GM18507 (cell line): ENCODE results near the gene PDGFA.

Source experiments
- DNase-seq: peaks from one replicate; pipeline ENCODE4 v3.0.0; 2011; ENCODE audit warnings: low read depth; ENCODE audit not compliant: insufficient read length; ENCODE audit errors: extremely low spot score
- FAIRE-seq: peaks from 2 replicates; lab custom pipeline; 2011; peaks lifted over from hg19 to GRCh38; lab: Jason Lieb, UNC

Gene PDGFA

DNA sequence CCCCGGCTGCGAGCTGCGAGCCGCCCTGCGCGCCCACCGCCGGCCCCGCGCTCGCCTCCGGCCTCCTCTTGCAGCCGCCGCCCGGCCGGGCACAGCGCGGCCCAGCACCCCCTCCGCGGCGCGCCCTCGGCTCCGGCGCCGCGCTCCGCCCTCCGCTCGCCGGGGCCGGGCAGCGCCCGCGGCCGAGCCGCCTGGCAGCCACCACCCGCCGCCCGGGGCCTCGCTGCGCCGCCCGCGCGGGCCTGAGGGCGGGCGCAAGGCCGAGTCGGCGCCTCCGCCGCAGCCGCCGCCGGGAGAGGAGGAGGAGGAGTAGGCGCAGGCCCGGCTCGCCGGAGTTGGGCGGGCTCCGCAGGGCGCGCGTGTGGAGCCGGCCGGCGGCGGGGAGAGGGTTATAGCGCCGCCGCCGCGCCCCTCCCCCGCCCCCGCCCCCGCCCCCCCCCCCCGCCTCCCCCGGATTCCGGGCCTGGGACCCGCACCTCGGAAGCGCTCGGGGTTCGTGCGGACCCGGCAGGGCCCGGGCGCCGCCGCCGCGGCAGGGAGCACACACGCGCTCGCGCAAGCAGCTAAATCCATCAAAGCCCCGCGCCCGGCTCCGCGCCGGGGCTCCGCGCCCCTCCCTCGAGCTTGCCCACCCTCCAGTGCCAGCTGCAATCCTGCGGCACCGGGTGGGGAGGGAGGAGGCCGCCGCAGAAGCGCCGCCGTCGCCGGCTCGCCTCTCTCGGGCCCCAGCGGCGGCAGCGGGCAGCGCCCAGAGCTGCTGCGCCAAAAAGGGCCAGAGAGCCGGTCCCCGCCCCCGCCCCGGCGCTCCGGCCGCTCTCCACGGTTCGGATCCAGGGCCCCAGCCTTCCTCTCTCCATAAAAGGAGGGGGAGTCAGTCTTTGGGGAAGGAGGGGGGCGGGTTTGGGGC lies at the start of gene PDGFA:
TSS of gene PDGFA (minus strand) at position 363 of the 907 bp plus-strand sequence. CDS start 845 bp downstream, outside the sequence.
- no peak for FAIRE-seq
- DNase-seq: no peak

DNA sequence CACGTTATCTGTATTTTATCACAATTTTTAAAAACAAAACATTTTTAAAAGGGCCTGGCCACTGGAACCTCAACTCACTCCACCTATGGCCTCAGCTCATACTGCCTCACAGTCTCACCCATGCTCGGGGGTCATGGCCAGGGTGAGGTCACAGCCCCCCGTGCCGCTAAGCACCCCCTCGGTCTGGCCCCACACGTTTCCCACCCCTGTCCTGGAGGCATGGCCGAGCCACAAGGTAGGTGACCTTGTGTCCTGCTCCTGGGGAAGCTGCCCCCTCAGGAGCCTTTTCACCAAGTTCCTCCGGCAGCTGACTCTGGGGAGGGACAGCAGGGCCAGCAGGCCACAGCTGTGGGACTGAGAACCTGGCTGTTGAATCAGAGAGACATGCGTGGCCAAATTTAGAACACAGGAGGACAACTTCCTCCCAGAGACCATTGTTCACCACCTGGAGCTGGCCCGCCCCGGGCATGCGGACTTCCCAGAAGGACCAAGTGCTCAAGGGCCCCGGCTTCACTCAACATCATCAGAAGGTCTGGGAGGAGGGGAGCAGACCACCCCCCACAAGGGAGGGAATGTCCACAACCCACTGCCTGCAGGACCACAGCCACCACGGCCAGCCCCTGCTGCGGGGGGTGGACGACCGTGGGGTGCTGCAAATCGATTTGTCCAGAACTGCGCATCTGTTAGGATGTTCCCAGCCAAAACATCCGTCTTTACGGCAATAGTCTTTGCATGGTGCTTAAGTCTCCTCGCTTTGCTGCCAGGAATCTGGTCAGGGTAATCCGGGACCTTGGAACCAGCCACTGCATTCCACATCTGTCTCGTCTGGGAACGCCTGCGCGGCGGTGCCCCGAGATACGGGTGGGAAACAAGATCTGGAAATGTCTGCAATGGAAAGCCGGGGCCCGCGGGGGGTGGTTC lies 48.6 kb upstream of the PDGFA start:
- FAIRE-seq (no peak), DNase-seq (no peak)

DNA sequence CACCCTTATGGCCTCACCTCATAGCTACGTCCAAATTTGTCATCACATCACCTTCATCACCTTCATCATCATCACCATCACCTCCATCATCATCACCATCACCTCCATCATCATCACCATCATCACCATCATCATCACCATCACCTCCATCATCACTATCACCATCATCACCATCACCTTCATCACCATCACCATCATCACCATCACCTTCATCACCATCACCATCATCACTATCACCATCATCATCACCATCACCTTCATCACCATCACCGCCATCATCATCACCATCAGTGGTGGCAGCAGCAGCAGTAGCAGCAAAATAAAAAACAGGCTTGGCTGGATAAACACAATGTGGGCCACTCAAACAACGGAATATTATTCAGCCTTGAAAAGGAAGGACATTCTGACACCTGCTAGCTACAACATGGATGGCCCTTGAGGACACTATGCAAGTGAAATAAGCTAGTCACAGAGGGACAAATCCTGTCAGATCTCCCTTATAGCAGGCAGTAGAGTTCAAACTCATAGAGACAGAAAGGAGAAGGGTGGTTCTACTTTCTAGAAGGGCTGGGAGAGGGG lies 47.7 kb upstream of the PDGFA start:
- DNase-seq (no peak), FAIRE-seq (no peak)

DNA sequence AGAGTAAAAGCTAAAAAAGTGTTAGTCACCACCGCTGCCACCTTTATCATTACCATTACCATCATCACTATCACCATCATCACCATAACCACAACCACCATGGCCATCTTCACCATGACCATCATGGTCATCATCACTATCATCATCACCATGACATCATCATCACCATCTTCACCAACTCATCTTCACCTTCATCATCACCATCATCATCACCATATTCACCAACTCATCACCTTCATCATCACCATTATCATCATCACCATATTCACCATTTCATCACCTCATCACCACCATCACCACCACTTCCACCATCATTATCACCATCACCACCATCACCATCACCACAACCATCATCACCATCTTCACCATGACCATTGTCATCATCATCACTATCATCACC lies 46.5 kb upstream of the PDGFA start:
- no peak for FAIRE-seq
- DNase-seq: no peak

DNA sequence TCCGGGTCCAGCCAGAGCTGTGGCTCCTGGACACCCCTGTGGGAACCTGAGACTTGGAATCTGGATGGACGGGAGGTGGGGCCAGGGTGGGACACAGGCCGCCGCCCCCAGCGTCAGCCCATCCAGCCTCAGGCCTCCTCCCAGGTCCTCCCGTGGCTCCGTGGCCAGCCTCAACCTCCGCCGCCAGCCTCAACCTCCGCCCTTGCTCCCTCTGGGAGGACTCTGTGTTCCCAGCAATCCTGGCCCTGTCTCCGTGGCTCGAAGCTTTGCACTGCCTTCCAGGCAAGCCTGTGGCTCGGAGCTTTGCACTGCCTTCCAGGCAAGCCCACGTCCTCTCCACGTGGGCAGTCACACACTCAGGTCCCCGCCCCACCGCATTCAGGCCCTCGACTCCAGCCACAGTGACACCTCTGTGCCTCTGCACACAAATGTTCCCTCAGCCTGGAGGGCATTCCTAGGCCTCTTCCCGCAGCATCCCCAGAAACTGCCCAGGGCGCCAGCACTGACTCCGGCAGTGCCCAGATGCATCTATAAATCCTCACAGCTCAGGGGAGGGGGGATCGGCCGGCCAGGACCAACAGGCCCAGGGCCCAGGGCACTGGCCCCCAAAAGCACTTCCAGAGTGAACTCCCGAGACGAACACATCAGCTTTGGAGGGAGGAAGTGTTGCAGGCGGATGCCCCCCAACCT lies 44.7 kb upstream of the PDGFA start:
- DNase-seq: no peak
- no peak for FAIRE-seq

DNA sequence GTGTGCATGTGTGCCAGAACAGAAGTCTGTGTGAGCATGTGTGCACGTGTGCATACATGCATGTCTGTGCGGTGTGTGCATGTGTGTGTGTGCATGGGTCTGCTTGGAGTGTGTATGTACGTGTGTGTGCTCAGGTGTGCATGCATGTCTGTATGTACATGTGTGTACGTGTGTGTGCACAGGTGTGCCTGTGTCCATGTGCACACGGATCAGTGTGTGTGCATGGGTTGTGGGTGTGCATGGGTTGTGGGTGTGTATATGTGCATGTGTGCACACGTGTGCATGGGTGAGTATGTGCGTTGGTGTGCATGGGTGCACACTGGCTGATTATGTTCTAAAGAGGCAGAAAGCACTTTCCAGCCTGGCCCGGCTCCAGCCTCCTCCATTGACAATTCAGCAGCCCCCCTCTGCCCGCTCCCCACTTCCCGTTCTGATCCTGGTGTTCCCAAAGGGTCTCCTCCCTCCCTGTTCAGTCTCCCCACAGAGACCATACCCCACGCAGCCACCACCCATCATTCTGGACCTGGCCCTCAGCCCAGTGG lies 44.1 kb upstream of the PDGFA start:
- DNase-seq (no peak), FAIRE-seq (no peak)

DNA sequence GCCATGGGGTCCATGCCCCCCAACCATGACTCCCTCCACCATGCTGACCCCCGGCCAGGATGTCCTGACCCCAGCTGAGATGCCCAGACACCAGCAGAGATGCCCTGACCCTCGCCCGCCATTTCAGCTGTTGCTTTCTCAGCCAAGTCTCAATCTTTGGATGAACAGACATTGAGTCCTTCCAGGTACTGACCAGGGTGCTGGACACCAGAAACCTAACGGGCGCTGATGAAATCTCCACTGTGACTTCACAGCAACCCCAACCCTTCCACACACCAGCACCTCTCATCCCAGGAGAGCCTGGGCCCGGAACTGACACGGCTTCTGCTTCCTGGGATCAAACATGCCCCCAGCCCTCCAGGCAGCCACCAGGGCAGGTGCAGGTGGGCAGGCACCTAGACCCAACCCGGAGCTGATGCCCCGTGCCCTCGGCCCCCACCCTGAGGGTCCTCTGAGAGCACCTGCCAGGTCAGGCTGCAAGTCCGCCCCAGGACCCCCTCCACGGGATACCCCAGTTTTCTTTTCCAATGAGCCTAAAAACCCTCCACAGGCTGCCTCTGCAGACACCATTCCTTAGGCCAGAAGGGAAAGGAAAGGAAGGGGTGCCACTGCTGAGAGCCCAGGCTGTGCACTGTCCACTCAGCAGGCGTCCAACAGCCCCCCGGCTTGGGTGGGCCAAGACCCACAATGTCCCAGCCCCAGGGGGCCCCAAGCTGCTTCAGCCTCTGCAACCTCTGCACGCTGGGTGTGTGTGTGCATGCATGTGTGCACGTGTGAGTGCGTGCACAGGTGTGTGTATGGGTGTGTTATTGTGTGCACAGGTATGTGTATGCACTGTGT lies 43.4 kb upstream of the PDGFA start:
- DNase-seq: no peak
- FAIRE-seq: no peak

DNA sequence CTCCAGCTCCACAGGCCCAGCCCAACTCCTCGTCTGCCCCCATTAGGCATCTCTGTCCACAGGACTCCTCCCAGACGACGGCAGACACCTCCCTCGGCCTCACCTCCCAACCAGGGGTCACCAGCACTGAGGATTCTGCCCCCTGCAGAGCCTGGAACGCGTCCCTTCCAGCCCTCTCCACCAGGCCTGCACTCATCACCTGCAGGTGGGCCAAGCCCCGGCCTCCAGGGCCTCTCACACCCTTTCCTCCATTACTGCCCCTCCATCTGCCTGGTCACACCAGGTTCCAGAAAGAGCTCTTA lies 42.7 kb upstream of the PDGFA start:
- DNase-seq: no peak
- FAIRE-seq: no peak

DNA sequence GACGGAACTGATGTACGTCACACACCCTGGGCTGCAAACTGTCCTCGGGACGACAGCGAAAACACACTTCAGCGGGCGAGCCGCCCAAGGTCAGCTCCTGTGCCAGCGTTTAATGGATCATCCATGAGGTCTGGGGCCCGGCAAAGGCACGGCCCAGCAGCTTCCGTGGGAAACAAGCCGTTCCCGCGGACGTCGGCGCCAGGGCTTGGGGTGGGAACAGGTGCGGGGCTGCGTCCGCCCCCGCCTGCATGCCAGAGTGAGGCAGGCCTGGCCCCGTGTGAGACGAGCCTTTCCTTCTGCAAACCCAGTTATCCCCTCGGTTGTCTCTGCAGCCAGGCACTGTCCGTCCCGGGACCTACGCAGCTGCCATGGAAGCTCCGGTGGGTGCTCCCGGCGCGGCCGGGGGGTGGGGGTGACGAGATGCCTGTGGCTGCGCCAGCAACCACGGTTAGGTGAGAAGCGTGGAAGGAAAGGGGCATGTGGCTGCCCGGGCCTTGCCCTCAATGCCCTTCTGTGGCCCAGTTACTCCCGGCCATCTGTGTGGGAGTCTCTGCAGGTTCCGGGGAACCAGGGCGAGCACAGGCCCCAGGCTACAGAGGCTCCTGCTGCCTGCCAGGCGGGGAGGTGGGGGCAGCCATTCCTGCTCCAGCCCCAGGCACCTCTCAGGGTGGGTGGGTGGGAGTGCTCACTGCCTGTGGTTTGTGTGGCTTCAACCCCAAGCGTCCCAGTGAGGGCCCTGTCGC lies 42.2 kb upstream of the PDGFA start:
- DNase-seq (no peak), FAIRE-seq (no peak)

DNA sequence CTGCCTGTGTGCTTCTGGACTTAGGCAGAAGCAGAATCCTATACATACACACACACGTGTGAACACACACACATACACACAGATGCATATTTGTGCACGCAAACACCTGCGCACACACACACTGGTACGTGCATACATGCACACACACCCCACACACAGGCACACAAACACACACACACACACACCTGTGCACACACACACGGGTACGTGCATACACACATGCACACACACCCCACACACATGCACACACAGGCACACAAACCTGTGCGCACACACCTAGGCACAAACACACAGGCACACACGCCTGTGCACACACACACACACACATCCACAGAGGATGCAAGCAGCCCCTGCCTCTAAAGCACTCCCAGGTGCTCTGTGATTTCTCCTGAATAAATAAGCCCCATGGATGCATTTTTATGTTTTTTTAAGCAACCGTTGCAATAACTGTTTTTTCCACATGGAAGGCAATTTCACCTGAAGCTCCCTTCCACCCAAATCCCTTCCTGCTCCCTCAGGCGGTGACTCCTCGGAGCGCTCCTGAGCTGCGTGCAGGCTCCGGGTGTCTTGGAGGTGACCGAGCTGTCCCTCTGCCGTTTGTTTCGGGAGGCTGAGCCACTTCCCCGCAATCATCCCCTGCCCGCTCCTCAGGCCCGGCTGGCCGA lies 41.5 kb upstream of the PDGFA start:
- DNase-seq (no peak), FAIRE-seq (no peak)

DNA sequence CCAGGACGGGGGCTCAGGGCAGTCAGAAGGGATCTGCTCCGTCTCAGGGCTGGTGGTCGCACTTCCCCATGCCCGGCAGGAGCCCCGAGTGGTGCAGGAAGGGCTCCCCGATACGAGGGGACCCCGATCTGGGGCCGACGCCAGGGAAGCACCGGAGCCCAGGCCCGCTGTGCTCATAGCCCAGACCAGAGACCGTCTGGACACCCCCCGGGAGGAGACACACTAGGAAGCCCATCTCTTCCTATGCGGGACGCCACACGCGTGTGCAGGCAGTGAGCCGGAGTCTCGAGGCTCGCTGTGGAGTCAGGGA lies 39.7 kb upstream of the PDGFA start:
- DNase-seq (no peak), FAIRE-seq (no peak)

DNA sequence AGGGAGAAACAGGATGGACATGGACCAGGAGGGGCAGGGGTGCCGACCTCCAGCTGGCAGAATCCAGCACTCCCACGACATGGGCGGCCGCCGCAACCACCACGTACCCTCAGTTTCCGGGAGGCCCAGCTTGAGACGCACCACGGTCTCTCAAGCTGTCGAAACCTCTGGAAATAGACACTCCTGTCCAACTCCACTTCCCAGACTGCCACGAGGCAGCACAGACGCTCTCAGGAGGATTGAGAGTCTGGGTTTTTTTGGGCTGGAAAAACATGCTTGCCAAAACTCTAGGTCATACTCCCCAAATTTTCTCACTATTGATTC lies 37.9 kb upstream of the PDGFA start:
- no peak for FAIRE-seq
- no peak for DNase-seq

DNA sequence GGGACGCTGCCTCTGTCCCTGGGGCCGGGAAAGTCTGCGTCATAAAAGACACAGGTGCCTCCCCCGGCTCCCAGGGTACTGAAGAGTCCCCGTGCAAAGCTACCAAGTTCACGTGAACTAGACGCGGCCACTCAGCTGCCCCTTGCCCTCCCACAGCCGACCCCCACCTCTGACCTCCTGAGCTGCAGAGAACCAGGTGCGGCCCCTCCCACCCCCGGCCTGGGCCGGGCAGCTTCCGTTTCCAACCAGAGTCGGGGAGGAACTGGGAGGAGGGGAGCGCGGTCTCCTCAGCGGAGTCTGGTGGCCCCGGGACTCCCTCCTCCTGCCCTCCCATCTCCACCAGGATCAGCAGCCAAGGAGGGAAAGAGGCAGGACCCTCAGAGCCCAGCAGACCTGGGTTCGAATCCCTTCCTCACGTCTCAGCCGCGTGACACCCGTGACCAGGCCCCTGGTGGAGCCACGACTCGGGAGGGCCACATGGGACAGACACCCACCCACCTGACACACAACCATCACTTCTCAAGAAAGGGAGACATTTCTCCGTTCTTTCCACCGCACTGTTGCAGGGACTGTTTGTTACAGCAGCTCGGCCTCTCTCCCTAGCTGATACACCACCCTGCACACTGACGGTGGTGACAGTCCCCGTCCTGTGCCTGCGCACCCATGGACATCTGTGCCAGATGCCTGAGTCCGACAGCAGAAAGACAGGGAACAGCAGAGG lies 37.4 kb upstream of the PDGFA start:
- no peak for FAIRE-seq
- DNase-seq: no peak

DNA sequence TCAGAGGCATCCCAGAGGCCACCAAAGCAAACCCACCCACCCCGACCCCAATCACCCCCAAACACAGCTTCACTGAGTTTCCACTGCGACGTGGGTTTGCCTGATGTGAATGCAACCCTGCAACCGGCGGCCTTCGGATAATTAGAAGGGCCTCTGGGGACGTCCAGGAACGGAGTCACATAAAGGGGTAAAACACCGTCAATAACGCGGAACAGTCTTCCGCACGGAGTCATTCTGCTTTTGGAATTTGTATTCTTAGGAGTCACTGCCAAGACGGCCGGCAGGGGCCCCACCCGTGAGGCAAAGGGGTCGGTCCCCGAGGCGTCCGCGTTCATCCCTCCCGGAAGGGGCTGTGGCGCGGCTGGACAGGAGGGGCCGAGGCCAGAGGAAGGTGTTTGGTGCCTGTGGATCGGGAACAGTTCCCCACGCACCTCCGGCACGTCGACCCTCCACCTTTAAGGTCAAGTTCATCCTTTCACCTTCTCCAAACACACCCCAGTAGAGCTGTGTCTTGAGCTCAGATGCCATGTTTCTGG lies 36.7 kb upstream of the PDGFA start:
- FAIRE-seq: no peak

DNA sequence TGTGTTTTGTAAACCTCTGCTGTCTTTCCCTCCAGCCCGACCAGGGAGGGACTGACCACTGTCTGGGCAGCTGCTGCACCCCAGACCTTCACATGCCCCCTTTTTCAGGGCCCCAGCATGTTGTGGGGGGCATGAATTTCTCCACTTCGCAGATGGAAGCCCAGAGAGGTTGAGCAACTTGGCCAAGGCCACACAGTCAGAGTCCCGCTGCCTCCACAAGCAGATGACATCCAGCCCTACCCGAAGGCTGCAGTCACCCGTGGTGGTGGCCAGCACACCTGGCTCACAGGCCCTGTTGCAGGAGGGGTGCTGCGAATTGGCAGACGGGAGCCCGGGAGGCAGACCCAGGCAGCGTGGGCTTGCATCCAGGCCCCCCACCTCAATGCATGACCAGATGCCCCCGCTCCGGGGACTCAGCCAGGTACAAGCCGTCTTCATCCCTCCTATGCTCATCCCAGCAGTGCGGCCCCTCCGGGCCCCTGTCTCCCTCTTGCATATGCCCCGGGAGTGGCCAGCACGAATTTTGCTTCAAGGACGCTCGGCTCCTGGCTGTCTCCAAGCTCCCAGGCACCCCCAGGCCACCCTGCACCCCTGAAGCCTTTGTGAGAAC lies 36.0 kb upstream of the PDGFA start:
- no peak for FAIRE-seq
- no peak for DNase-seq

More for the DNA sequence above, 36.7 kb upstream of the PDGFA start:
- DNase-seq: no peak

DNA sequence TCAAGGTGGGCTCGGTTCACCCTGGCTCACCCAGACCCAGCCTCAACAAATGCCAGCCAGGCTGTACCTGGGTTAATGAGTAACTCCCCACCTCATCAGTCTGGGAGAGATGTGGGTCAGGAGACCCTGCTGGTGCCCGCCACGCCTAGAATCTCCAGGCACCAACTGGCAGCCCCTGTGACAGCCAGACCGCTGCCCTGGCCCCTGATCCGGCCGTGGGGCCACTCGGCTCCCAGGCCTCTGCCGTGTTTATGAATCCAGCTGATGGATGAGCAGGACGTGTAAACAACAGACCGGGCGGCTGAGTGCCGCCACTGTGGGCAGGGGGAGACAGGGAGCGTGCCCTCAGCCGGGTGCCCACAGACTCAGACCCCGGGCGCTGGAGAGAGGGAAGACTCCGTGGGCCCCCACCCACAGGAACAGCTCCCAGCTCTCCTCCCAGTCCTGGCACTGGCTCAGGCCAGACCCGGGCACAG lies 34.0 kb upstream of the PDGFA start:
- no peak for FAIRE-seq
- DNase-seq: no peak
